Measurements from ENCODE around the gene PIGW. TPM values are rescaled to one million over a fixed set of nuclear protein-coding genes. Genes with fewer than 3 reads are reported as not detected.

Gene PIGW
- total and polyA plus RNA-seq, 2 of the 8 experiments (the other 6 are each of a cell fraction or from before 2014, with no cell fraction given), result 12.1 to 28.9 TPM

DNA sequence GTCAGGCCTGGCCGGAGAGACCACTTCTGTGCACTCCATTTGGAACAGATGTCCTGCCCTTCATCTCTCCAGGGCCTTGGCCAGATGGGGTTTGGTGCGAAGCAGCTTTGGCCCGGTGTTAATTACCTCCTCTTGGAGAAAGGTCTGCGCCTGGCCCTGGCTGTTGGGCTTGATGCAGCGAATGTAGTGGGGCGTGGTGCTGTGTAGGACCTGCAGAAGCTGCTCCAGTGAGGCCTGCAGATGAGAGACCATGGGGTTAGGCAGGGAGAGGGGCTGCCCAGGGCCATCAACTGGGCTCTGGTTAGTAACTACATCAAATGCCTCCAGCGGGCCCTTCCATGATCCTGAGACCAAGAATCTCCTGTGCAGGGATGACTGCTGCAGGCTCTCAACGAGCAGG is 29.6 kb upstream of the PIGW start (continued):
- TF ChIP-seq KDM5A (IDR thresholded peaks at IDR 0.05; ENCODE audit: low read length) (no peak), SIRT6 (IDR thresholded peaks at IDR 0.05; ENCODE audit: low read length) (no peak)

Data from H1 (cell line).